BLaER1 treated with 17β-estradiol and CSF1 and Interleukin-3, amounts not matched to agents 10 nM and 100 nM (cell line): ENCODE results near the gene UGT3A2.

ENCODE experiments used
- H3K27ac ChIP-seq, 11 experiments: shearing (Covaris generic); formaldehyde crosslinking; 2 replicates each; pipeline ENCODE4 v1.8.1; 2022
- H3K27me3 ChIP-seq, 11 experiments: shearing (Covaris generic); formaldehyde crosslinking; 2 replicates each; pipeline ENCODE4 v1.8.1; 2022
- H3K36me3 ChIP-seq, 11 experiments: shearing (Covaris generic); formaldehyde crosslinking; 2 replicates each; pipeline ENCODE4 v1.8.1; 2022
- H3K4me1 ChIP-seq, 10 experiments: shearing (Covaris generic); formaldehyde crosslinking; 2 replicates each; pipeline ENCODE4 v1.8.1; 2022
- H3K4me2 ChIP-seq, 11 experiments: shearing (Covaris generic); formaldehyde crosslinking; 2 replicates each; pipeline ENCODE4 v1.8.1; 2022
- H3K4me3 ChIP-seq, 10 experiments: shearing (Covaris generic); formaldehyde crosslinking; 2 replicates each; pipeline ENCODE4 v1.8.1; 2022
- H3K9ac ChIP-seq, 11 experiments: shearing (Covaris generic); formaldehyde crosslinking; 2 replicates each; pipeline ENCODE4 v1.8.1; 2022
- H3K9me3 ChIP-seq, 11 experiments: shearing (Covaris generic); formaldehyde crosslinking; replicated peaks in 1 of 11; 2 replicates each; pipeline ENCODE4 v1.8.1; 2022
- H4K20me1 ChIP-seq, 11 experiments: shearing (Covaris generic); formaldehyde crosslinking; 2 replicates each; pipeline ENCODE4 v1.8.1; 2022
- Cebpa-rat ChIP-seq, 11 experiments: shearing (Covaris generic); IDR thresholded peaks; 2 replicates each; pipeline ENCODE4 v1.8.1; 2022

The UGT3A2 gene

DNA sequence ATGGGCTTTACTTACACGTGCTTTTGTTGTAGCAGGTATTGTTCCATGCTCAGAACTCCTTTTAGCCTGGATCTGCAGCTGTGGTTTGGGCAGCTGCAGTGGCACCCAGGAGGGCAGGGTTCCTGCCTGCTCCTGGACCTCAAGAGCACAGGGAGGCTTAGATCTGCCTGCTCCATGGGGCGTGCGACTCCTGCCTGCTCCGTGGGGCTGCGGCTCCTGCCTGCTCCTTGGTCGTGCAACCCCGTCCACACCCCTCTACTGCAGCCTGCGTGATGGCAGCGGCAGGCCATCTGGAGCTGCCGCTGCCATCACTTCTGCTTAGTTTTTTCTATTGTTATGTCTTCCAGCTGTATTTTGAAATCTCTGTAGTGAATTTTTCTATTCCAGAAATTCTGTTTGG lies 11.7 kb upstream of the UGT3A2 start:
- H3K27ac ChIP-seq, result no peak overlapping the region
- H4K20me1 ChIP-seq, result no peaks in the 10 kb centered on the region
- no peak overlapping the region for H3K4me3 ChIP-seq
- H3K27me3 ChIP-seq, result no peaks in the 10 kb centered on the region
- peaks cover 3 to 8% (median 8%) of the 10 kb centered on the region in 11 experiments; a peak in 17 of 22 replicates for H3K9me3 ChIP-seq
- no peak for TF ChIP-seq Cebpa-rat (IDR thresholded peaks at IDR 0.05)
- H3K4me2 ChIP-seq, result peak overlapping the region in 1 of 11 experiments; percentile 1; a peak in 2 of 22 replicates
- H3K9ac ChIP-seq, result no peak overlapping the region
- H3K36me3 ChIP-seq, result no peaks in the 10 kb centered on the region
- H3K4me1 ChIP-seq, result peaks cover 0 to 15% (median 6%) of the 10 kb centered on the region in 10 experiments; a peak in 12 of 20 replicates

- Histone ChIP-seq H3K4me2 (peak overlapping the region in 8 of 11 experiments; percentile 16 to 43 (median 33); a peak in 14 of 22 replicates), H3K9me3 (no peaks in the 10 kb centered on the region), H3K9ac (no peak overlapping the region), H4K20me1 (no peaks in the 10 kb centered on the region), H3K27me3 (no peaks in the 10 kb centered on the region), H3K4me1 (peaks cover 0 to 37% (median 20%) of the 10 kb centered on the region in 10 experiments; a peak in 14 of 20 replicates), H3K36me3 (no peaks in the 10 kb centered on the region), H3K27ac (no peak overlapping the region), H3K4me3 (no peak overlapping the region)
- TF ChIP-seq Cebpa-rat (IDR thresholded peaks at IDR 0.05), result no peak
Measured at GRCh38 chr5:36073595-36074216, 7.0 kb upstream of the UGT3A2 start.

DNA sequence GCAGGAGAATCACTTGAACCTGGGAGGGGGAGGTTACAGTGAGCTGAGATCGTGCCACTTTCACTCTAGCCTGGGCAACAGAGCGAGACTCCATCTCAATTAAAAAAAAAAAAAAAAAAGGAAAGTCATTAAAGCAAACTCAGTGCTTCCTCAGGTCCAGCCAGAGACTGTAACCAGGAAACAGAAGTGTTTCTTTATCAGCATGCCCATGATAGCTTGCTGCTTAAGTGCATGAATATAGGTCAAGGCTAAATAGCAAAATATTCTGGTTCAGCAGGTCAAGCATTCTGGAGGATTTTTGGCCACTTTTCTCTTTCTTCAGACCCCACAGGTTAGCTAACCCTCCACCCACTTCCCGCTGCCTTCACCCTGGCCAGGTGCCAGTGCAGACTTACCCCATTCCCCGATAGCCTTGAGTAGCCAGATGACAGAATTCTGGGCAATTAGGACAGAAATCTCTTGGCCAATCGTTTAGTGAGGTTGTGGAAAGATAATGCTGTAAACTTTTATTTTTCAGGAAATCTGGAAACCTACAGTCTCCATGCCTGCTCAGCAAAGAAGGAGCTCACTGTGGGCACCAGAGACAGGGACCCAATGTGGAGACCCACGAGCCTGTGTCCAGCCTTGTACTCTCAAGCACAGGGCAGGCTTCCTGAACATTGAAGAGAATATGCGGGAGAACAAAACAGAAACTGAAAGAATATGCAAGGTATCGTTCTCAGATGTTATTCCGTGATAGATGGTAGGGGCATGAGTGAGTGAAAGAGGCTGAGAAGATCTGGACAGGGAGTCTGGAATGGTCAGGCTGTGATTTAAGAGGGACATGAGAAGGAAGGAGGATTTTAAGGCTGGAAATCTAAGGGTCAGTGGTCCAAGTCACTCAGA lies 4.2 kb upstream of the UGT3A2 start:
- Histone ChIP-seq H3K27me3 (peaks cover 0 to 15% (median 0%) of the 10 kb centered on the region in 11 experiments; a peak in 4 of 22 replicates), H3K27ac (no peak overlapping the region), H3K9me3 (no peaks in the 10 kb centered on the region), H3K9ac (peak overlapping the region in 5 of 11 experiments; percentile 6 to 49 (median 28); a peak in 3 of 22 replicates), H4K20me1 (no peaks in the 10 kb centered on the region), H3K36me3 (no peaks in the 10 kb centered on the region), H3K4me2 (peak overlapping the region; percentile 48 to 70 (median 63)), H3K4me1 (peaks cover 15 to 53% (median 35%) of the 10 kb centered on the region in 10 experiments), H3K4me3 (peak overlapping the region in 4 of 10 experiments; percentile 4 to 34 (median 20); a peak in 3 of 20 replicates)
- TF ChIP-seq Cebpa-rat (IDR thresholded peaks at IDR 0.05), result no peak

GRCh38 chr5:36068751-36069281 lies 2.1 kb upstream of the UGT3A2 start:
- Histone ChIP-seq H3K9ac (no peak overlapping the region), H3K4me3 (no peak overlapping the region), H3K4me1 (peaks cover 25 to 67% (median 53%) of the 10 kb centered on the region in 10 experiments), H3K9me3 (peaks cover 0 to 7% (median 4%) of the 10 kb centered on the region in 11 experiments; a peak in 13 of 22 replicates), H4K20me1 (no peaks in the 10 kb centered on the region), H3K36me3 (peaks cover 0 to 12% (median 7%) of the 10 kb centered on the region in 11 experiments; a peak in 16 of 22 replicates), H3K4me2 (no peak overlapping the region; a peak in 1 of 22 replicates), H3K27me3 (peaks cover 0 to 21% (median 0%) of the 10 kb centered on the region in 11 experiments; a peak in 4 of 22 replicates), H3K27ac (no peak overlapping the region)
- no peak for TF ChIP-seq Cebpa-rat (IDR thresholded peaks at IDR 0.05)

GRCh38 chr5:36066001-36066539 lies 612 bp downstream of the UGT3A2 start:
- peaks cover 25 to 57% (median 44%) of the 10 kb centered on the region in 10 experiments for H3K4me1 ChIP-seq
- H3K4me3 ChIP-seq, result peak overlapping the region; percentile 53 to 79 (median 75)
- H3K4me2 ChIP-seq, result peak overlapping the region; percentile 82 to 99 (median 93)
- peaks cover 0 to 28% (median 22%) of the 10 kb centered on the region in 11 experiments; a peak in 18 of 22 replicates for H3K36me3 ChIP-seq
- H3K9ac ChIP-seq, result peak overlapping the region; percentile 28 to 86 (median 78); a peak in 21 of 22 replicates
- H4K20me1 ChIP-seq, result no peaks in the 10 kb centered on the region
- peaks cover 0 to 21% (median 0%) of the 10 kb centered on the region in 11 experiments; a peak in 4 of 22 replicates for H3K27me3 ChIP-seq
- TF ChIP-seq Cebpa-rat (IDR thresholded peaks at IDR 0.05), result no peak
- H3K27ac ChIP-seq, result peak overlapping the region in 9 of 11 experiments; percentile 1 to 81 (median 73); a peak in 17 of 22 replicates
- H3K9me3 ChIP-seq, result peaks cover 4 to 22% (median 19%) of the 10 kb centered on the region in 11 experiments; a peak in 20 of 22 replicates

DNA sequence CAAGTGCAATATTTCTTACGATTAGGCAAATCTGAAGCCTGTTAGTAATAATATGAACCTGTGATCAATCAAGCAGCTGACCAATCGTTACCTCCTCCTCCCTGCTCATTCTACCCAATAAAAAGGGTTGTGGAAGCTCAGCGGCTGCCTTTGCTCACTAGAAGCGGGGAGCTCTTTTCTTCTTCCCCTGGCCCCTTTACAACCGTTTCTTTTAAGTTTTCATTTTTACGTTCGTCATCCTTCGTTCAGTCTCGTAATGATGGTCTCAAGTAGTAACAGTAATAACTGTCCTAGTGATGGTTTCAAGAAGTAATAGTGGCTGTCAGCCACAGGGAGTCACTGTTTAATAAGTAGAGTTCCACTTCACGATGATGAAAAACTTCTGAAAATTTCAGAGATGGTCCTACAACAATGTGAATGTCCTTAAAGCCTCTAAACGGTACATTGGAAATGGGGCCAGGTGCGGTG lies 6.2 kb downstream of the UGT3A2 start:
- H3K4me2 ChIP-seq, result peak overlapping the region; percentile 57 to 92 (median 80)
- H3K27ac ChIP-seq, result peak overlapping the region in 9 of 11 experiments; percentile 38 to 91 (median 86); a peak in 18 of 22 replicates
- H3K9ac ChIP-seq, result peak overlapping the region in 9 of 11 experiments; percentile 40 to 76 (median 69); a peak in 17 of 22 replicates
- no peaks in the 10 kb centered on the region for H4K20me1 ChIP-seq
- H3K4me1 ChIP-seq, result peaks cover 54 to 79% (median 75%) of the 10 kb centered on the region in 10 experiments
- peaks cover 0 to 41% (median 23%) of the 10 kb centered on the region in 11 experiments; a peak in 18 of 22 replicates for H3K36me3 ChIP-seq
- H3K4me3 ChIP-seq, result peak overlapping the region in 9 of 10 experiments; percentile 4 to 48 (median 38); a peak in 9 of 20 replicates
- H3K27me3 ChIP-seq, result peaks cover 0 to under 1% (median 0%) of the 10 kb centered on the region in 11 experiments; a peak in 1 of 22 replicates
- H3K9me3 ChIP-seq, result peaks cover 4 to 22% (median 19%) of the 10 kb centered on the region in 11 experiments; a peak in 20 of 22 replicates
- TF ChIP-seq Cebpa-rat (IDR thresholded peaks at IDR 0.05), result no peak

DNA sequence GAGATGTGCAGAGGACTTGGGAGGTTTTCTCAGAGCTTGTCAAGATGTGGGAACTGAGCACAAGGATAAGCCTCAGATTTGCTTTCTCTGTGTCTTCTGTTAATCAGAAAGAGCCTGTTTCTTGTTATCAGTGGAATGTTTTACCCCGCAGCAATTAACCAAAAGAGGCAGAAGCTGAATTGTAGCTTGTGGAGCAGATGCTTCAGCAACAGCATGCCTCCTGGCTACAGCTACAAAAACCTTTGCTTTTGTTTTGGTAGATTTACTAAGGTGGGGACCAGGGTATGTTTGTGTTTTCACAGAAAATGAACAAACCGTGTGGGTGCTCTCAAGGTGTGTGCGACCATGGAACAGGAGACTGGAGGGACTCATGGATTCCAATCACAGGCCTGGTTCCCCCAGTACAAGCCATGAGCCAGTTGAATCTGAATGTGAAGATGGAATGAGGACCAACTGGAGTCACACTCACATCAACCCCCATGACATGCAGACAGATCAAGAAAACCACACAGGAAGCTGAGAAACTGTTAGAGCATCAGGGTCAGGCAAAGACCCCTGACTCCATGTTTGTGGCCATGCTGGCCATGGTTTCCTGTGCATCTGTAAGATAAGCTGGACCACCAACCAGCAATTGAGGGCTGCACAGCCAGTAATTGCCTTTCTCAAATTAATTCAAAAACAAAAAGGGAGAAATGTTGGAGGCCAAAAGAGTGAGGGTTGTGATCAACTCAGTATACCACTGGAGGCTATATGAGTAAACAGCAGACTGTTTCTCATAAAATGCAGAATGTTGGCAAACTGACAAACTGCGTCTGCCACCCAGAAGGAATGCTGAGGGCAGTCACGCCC lies 6.9 kb downstream of the UGT3A2 start:
- peak overlapping the region in 9 of 11 experiments; percentile 40 to 76 (median 69); a peak in 17 of 22 replicates for H3K9ac ChIP-seq
- H3K27me3 ChIP-seq, result no peaks in the 10 kb centered on the region
- peak in 1 of 11 experiments; percentile 16; a peak in 1 of 22 replicates for TF ChIP-seq Cebpa-rat (IDR thresholded peaks at IDR 0.05)
- H4K20me1 ChIP-seq, result no peaks in the 10 kb centered on the region
- H3K9me3 ChIP-seq, result peaks cover 4 to 22% (median 19%) of the 10 kb centered on the region in 11 experiments; a peak in 20 of 22 replicates
- H3K4me1 ChIP-seq, result peaks cover 54 to 79% (median 75%) of the 10 kb centered on the region in 10 experiments
- peak overlapping the region in 9 of 10 experiments; percentile 4 to 48 (median 38); a peak in 10 of 20 replicates for H3K4me3 ChIP-seq
- H3K27ac ChIP-seq, result peak overlapping the region in 9 of 11 experiments; percentile 38 to 91 (median 86); a peak in 18 of 22 replicates
- H3K4me2 ChIP-seq, result peak overlapping the region; percentile 57 to 92 (median 80)
- H3K36me3 ChIP-seq, result peaks cover 0 to 39% (median 23%) of the 10 kb centered on the region in 11 experiments; a peak in 18 of 22 replicates
